SIG-M5 treated with dmso at 0.1 percent for 504 hours (cell line): ENCODE measurements around the gene CA5A.

Experiments
- DNase-seq: peaks from one replicate; lab custom pipeline; 2025; ENCODE audit not compliant: unreplicated experiment; lab: John Stamatoyannopoulos, UW

CA5A gene

DNA sequence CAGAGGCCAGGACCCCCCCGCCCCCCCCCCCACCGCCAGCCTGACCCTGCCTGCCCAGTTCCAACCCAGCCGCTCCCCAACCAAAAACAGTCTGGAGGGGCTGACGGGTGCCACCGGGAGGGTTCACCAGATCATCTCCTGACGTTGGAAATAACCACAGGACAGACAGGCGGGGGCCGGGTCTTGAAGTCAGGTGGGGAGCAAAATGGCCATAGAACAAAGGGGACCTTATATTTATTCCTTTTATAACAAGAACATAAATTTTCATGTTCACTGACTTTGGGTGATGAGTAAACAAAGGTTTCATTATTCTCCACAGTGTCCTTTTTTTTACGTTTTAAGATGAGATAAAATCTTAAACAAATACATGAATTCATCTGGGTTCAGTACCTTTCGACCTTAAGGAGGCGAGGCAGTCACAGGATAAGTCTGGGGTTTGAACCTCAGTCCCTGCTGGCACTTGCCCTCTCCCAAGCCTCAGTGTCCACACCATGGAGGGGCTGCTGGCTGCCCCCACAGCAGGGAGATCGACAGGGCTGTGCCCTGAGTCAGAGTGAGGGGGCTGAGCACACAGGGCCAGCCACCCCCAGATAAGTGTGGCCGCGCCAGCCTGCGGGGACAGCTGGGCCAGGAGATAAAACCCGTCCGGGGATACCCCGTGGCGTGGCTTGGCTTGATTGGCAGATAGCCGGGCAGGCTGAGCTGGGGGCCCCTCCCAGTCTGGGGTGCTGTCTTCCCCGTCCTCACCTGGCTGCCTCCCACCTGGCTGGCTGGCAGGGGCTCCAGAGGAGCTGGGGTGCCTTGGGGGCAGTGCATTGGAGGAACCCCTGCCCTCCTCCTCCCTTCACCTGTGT, 82.0 kb downstream of the CA5A start:
- DNase-seq, result peak; percentile 13

DNA sequence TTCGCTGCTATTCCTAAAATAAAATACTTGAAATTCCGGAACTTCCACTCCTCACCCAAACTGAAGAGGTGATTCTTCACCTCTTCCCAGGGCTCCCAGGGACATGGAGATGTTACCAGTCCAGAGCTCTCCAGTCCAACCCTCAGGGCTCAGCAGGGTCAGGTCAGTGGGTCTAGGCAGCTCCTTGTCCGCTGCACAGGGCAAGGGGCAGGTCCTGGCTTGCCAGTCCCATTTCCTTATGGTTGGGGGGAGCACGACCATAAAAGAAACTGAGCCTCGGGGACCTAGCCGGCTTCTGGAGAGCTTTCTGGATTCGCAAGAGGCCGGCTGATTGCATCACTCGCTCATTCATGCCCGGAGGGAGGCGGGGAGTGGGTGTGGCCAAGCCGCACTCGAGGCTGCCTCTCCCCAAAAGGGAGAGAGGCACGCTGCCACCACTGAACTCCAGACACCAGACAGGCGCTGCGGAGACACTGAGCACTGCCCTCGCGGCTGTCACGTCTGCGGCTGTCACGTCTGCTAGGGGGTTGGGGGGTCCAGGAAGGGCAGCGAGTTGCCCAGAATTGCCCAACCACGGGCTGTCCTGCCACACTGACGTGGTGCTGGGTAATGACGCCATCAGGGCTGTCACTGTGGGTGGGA, 82.8 kb downstream of the CA5A start:
- DNase-seq, result peak; percentile 91

DNA sequence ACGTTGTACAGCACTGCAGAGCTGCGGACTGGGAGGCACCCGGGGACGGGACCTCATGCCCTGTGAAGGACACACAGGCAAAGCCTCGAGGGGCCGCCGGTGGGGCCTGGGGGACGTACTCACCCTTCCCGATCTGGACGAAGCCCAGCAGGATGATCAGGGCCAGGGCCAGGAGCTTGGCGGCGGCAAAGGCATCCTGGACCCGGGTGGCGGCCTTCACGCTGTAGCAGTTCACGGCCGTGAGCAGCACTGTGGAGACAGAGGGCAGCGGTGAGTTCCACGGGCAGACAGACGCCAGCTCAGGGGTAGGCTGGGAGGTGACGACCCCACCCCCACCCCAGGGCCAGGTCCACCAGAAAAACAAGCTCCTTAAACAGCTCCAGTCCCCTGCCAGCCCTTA, 84.7 kb downstream of the CA5A start:
- DNase-seq, result no peak

DNA sequence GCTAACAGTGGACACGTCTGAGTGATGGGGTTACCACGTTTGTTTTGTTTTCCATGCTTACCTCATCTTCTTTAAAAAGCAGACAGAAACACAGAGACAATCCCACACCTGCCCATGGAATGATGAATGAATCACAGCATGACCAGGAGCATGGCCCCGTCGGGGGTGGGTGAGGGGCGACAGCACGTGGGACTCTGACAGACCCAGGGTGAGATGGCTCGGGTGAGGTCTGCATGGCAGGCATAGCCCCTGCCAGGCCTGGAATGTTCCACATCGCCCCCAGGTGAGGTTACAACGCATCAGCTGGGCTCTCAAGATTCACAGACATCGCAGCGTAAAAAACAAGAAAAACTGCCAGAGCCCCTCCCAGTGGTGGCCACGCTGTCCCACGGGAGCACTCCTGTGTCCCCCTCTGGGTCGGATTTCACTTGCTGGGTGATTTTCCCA, 85.2 kb downstream of the CA5A start:
- DNase-seq, result no peak

DNA sequence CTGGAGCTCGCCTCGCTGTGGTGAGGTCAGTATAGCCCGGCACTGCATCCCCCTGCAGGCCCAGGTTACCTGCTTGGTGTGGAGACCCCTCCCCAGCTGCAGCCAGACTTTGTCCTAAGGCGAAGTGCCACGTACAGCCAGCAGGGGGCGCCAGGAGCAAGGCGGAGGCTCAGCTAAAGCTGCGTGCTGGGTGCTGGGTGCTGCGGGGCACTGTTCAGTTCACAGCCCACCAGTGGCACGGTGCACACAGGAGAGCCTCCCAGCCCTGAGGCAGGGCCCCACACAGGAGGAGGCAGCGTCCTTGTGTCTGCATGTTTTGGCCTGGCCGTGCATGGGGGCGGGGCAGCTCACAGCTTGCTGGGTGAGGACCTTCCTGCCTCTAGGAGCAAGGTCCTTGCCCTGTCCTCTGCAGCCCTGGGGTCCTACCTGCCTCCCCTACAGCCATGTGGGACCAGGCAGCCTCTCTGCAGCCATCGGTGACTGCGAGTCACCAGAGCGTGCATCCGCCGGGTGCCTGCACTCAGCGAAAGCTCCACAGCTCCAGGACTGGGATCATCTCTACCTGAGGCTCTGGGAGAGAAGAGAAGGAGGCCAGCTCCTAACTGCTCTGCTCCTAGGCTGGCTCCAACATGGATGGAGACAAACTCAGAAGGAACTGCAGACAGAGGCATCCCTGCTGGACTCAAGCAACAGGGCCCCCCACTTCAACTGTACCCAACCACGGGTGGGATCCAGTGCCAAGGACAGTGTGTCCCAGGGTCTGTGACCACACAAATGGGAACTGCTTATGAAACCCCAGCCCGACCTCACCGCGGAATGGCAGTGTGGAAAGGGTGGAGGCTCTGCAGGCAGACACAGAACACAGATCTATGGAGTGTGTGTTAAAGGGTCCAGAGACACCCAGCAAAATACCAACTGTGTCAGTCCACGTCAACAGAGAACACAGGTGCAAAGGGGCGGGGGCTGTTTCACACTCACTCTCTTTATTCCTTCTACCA, 86.0 kb downstream of the CA5A start:
- DNase-seq, result peak; percentile 23

DNA sequence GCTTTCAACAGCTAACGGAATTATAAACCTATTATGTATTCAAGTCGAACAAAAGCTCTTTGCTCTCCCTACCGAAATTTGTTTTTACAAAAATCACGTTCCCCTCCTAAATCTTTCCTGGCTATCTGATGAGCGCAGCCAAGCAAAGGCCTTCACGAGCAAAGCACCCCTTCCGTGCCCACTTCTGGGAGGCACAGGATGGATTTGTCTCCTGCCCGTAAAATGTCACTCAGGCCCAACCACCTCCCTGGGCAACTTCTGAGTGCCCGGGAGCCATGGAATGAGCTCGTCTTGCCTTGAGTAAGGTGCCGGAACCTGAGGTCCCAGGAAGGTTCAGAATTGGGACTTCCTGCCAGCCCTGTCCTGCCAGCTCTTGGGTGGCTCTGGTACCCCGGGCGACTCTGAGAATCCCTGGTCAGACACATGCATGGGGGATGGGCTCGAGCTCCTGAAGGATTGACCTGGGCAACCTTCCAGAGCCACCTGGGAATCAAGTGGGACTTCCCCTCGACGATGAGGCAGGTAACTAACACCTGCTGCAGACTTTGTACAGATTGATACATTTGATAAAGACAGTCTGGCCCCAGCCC, 86.8 kb downstream of the CA5A start:
- no peak for DNase-seq

DNA sequence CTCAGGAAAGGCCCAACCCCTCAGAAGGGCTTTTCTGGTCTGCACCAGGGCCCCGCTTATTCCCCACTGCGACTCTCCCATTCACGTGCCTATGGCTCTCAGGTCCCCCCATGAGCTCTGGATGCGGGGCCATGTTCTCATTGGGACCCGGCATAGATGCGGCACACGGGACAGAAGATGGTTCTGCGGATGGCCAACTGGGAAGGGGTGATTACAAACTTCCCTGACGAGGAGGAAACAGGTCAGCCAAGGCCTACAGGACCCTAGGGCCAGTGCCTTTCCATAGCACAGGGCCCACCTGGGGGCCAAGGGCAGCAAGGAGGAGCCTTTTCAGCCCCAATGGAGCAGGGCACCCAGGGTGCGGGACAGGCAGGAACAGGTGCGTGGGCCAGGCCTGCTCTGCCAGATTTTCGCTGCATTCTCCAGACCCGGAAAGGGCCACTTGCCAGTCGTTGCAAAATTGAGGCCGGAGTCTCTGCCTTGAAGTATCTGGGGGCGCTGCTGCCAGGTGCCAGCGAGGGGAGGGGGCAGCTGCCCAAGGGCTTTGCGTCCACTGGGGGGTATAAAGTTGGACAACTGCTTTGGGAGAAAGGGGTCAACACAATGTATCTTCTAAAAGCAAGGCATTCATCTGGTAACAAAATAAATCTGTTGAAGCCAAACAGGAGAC, 87.5 kb downstream of the CA5A start:
- no peak for DNase-seq

DNA sequence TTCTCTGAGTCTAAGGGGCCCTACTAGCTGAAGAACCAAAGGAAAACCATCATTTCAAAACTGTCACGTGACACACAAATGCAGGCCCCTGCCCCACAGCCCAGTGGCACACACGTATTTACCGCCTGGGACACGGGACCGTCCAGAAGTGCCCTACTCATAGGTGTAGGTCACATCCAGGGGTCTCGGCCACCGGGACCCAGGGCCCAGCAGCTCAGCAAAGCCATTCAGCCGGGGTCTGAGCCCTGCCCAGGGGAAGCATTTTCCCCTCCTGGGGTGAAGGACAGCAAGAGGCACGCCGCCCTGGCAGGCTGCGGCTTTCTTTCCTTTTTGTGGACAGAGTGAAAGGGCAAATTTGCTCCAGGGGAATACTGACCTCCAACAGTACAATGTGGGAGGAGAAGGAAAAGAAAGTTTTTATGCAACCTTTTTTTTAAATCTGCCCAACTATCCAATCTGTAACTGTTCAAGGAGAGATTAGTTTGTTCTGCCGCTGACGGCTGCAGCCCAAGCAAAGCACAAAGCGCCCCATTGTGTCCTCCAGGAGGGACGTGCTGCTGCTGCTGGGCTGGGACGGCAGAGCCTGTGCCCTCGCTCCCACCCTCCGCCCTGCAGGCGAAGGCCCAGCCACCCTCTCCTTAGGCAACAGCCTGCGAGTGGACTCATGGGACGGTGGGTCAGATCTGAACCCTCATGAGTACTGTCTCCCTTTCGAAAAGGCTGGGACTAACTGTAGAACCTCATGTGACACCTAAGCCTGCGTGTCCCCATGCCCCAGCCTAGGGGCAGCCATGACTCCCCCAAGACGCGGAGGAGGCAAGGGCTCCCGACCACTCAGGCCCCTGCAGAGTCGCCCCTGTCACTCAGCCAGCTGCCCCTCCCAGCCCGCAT, 88.3 kb downstream of the CA5A start:
- no peak for DNase-seq

DNA sequence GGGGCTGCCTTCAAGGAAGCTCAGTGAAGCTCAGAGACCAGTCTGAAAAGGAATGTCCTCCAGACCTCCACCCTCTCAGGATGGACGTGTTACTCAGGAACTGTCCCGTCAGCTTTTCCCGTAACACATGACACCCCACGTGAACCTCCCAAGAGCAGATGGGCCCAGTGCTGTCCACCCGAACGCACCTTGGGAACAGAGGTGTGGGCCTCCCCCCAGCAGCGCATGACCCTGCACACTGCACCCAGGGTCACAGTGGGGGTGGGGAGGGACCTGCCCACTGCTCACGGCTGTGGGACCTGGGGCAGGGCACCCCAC, 88.9 kb downstream of the CA5A start:
- DNase-seq, result no peak

DNA sequence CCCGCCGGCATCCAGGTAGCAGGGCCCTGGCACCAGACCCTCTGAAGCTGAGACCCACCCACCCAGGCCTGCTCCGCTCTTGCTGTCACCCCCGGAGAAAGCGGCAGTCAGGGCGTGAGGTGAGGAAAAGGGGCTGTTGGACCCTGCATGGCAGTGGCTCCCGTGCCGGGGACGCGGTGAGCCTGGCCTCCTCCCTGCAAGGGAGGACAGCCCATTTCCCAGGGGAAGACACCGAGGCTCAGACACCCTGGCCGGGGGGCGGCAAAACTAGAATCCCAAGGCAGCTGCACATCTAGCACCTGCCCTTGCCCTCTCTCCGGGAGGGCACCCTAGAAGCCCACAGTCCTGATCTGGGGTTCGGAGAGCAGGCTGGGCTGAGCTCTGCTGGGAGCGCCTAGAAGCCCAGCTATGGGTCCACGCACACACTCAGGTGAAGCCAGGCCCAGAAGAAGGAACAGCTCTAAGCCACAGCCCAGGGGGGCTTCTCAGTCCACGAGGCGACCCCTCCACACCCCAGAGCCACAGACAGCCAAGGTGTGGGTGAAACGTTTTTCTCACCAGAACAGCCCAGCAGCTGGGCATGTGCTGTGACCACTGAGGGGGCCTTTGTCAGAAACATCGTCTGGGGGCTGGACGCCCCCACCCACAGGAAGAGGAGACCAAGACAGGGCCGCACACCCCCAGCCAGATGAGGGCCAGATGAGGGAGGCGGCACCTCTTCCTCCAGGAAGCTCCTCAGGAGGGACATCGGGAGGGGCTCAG, 89.4 kb downstream of the CA5A start:
- no peak for DNase-seq

DNA sequence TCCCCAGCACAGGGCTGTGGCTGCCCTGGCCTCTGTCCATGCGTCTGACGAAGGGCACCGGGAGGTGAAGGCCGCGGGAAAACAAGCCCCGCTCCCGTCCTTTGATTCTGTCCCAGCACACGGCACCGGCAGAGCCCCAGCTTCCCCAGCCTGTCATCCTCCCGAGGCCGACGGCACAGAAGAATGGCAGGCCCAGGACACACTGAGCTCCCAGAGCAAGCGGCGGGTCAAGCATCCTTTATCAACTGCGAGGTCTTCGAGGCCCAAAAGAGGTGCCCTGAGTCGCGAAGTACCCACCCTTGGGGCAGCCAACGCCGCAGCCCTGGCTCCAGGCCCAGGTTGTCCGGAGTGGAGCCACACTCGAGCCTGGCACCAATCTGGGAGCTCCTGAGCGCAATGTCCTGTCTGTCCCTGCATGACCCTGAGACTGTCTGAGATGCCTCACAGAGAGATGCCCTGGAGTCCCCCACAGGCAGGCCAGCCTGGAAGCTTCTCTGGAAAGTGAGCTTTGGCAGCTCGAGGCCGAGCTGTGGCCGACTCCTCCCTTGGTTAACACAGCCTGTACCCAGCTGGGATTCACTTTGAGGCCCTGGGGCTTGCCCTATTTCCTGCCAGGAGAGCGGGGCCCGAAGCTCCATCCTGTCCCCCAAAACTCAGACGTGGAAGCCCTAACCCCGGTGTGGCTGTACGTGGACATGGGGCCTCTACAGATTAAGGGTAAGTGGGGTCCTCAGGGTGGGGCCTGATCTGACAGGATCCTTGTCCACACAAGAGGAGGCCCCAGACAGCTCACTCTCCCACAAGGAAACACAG, 90.3 kb downstream of the CA5A start:
- no peak for DNase-seq

DNA sequence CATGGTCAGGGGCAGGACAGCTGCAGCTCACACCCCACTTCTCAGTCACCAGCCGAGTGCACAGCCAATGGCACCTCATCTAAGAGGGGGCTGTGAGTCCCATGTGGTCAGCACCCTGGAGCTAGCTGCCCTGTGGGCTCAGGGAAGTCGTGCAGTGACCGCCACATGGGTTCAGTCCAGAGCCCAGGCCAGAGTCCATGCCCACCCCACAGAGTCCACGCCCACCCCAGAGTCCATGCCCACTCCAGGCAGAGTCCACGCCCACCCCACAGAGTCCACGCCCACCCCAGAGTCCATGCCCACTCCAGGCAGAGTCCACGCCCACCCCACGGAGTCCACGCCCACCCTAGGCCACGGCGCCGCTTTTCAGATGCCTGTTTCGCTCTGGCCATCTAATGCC, 91.1 kb downstream of the CA5A start:
- DNase-seq, result no peak

DNA sequence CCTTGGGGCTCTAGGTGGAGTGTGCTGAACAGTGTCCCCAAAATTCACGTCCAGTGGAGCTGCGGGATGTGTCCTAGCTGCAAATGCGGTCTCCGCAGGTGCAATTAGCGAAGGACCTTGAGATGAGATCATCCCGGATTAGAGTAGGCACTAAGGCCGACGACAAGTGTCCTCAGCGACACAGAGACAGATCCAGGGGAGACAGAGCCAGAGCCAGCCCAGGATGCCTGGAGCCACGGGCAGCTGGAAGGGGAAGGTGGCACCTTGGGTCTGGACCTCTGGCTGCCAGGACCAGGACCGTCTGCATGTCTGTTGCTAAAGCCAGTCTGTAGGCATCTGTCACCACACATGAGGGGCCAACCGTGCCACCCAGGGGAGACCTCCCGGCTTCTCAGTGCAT, 91.5 kb downstream of the CA5A start:
- DNase-seq, result no peak

DNA sequence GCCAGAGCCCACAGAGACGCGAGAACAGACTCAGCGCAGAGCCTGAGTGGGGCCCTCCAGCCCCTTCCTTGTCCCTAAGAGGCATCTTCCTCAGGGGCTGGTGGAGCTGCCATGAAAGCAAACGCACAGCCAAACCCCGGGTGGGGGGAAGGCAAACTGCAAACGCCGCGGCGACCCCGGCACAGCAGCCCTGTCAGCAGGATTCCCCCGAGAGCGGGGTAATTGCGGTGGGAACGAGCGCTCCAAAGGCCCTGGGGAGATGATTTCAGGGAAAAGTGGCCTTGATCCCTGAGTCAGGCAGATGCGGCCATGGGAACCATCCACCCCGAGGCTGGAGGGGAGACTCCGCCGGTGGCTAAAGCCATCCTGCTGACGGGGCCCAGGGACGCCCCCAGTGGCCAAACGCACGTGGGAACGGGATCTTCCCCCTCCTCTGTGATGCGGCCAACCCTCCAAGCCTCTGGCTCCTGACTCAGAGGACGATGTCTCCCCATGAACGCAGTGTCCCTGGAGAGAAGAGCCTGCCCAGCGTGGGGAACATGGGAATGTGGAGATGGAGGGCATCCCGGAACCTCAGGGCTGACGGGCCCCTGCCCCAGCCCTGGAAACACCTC, 92.1 kb downstream of the CA5A start:
- no peak for DNase-seq

DNA sequence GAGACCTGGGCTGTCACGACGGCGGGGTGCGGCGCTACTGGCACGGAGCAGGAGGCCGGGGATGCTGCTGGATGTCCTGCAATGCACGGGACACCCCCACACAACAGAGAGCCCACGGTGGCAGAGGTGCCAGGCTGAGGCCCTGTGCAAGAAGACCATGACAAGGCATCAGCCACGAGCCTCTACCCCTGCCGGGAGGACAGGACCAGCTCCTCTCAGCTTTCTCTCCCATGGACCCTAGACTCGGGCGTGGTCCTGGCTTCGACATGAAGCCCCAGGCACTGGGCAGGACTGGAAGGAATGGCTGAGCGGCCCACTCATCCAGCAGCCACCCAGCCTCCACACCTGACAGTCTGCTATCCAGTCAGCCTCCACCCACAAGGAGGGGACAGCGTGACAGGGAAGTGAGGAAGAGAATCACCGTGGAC, 92.6 kb downstream of the CA5A start:
- DNase-seq, result no peak

DNA sequence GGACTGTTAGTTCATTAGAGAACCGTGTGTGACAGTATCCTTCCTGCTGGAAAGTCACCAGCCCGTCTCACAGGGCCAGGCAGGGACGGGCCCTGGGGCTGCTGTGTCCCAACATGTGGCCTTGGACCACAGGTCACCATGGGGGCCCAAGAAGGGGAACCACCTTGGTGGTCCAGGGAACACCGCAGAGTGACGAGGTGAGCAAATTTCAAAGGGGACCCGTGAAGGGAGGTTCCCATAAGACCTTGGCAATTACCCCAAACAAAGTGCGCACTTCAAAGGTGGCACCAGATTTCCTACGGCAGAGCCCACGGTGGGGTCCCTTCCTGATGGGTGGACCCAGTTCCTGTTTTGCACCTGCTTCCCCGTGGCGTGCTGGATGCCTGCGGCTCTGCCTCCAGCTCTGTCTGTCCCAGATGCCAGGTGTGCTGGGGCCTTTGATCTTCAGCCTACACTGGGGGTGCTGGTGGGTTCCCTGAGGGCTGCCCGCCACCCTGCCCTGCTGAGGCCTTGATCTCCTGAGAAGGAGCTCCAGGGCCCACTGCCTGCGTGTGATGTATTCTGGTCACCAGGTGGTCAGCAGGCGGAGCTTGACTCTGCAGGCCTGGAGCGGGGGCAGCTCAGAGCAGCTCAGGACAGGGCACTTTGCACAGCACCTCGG, 94.0 kb downstream of the CA5A start:
- DNase-seq, result no peak
